Activated T-cell treated with anti-CD3 and anti-CD28 coated beads, Interleukin-2, amount 50 U/mL, for 24 hours (primary cell): ENCODE results near the gene GRID2.

ENCODE experiments used
- DNase-seq: peaks from one replicate; pipeline ENCODE4 v3.0.0-alpha.2; 2020
- H3K27ac Mint-ChIP-seq: 2 replicates; pipeline ENCODE4 v1.8.0; 2020; ENCODE audit warnings: mild to moderate bottlenecking, mixed read lengths
- H3K27me3 Mint-ChIP-seq: 2 replicates; pipeline ENCODE4 v1.8.0; 2020; ENCODE audit warnings: mixed read lengths
- H3K36me3 Mint-ChIP-seq: 2 replicates; pipeline ENCODE4 v1.8.0; 2020; ENCODE audit warnings: low read depth, mixed read lengths
- H3K4me1 Mint-ChIP-seq: 2 replicates; pipeline ENCODE4 v1.8.0; 2020; ENCODE audit warnings: low read depth, mixed read lengths
- H3K4me3 Mint-ChIP-seq: 2 replicates; pipeline ENCODE4 v1.8.0; 2020; ENCODE audit warnings: mild to moderate bottlenecking, moderate library complexity, mixed read lengths
- H3K9me3 Mint-ChIP-seq: 2 replicates; pipeline ENCODE4 v1.8.0; 2020; ENCODE audit warnings: mixed read lengths

Gene GRID2

GRCh38 chr4:92847026-92847425 is 543.3 kb downstream of the GRID2 start:
- no peak overlapping the region for H3K4me3 Mint-ChIP-seq
- H3K4me1 Mint-ChIP-seq: no peaks in the 10 kb centered on the region
- peaks cover 6% of the 10 kb centered on the region for H3K9me3 Mint-ChIP-seq
- H3K36me3 Mint-ChIP-seq: no peaks in the 10 kb centered on the region
- no peak overlapping the region for H3K27ac Mint-ChIP-seq
- H3K27me3 Mint-ChIP-seq: no peaks in the 10 kb centered on the region
- DNase-seq: no peak

DNA sequence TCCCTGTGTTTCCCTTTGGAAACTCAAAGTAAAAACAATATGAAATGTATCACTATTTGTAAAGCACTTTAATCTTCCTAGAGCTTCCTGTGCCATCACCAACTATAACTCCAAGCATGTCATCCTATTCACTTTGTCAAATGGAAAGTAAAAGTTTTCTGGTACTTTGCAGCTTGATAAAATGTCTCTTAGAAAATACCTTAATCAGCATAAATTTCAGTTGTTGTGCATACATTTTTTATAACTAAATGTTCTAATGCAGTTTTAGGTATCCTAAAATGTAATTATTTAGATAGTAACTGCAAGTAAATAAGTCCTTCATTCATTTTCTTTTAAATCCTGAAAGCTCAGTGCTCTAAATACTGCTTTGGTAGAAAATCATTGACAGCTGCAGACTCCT is 558.7 kb downstream of the GRID2 start:
- no peaks in the 10 kb centered on the region for H3K36me3 Mint-ChIP-seq
- H3K27me3 Mint-ChIP-seq: no peaks in the 10 kb centered on the region
- H3K4me1 Mint-ChIP-seq: no peaks in the 10 kb centered on the region
- DNase-seq: no peak
- H3K4me3 Mint-ChIP-seq: no peak overlapping the region
- H3K27ac Mint-ChIP-seq: no peak overlapping the region
- peaks cover 9% of the 10 kb centered on the region for H3K9me3 Mint-ChIP-seq

GRCh38 chr4:92864096-92864495 is 560.3 kb downstream of the GRID2 start:
- H3K4me1 Mint-ChIP-seq: no peaks in the 10 kb centered on the region
- H3K27ac Mint-ChIP-seq: no peak overlapping the region
- H3K36me3 Mint-ChIP-seq: no peaks in the 10 kb centered on the region
- H3K27me3 Mint-ChIP-seq: no peaks in the 10 kb centered on the region
- peaks cover 19% of the 10 kb centered on the region for H3K9me3 Mint-ChIP-seq
- H3K4me3 Mint-ChIP-seq: no peak overlapping the region
- no peak for DNase-seq

DNA sequence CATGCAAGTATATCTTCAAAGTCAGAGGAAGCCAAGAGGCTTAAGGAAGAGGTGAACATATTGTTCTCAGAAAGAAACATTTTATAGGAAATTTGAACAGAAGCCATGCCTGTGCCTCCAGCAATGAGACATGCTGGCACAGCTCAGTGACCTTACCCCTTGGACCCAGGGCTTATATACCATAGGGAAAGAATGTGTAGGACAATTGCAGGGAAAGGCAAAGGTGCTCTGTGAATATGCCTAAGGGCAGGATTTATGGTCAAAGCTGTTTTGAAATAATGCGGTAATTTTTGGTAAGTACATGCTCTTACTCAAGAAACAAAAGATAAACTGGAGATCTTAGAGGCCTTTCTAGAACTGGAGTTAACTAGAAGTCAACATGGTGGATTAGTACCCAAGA is 568.8 kb downstream of the GRID2 start:
- no peaks in the 10 kb centered on the region for H3K36me3 Mint-ChIP-seq
- peaks cover 10% of the 10 kb centered on the region for H3K9me3 Mint-ChIP-seq
- H3K4me1 Mint-ChIP-seq: no peaks in the 10 kb centered on the region
- no peaks in the 10 kb centered on the region for H3K27me3 Mint-ChIP-seq
- DNase-seq: no peak
- no peak overlapping the region for H3K4me3 Mint-ChIP-seq
- H3K27ac Mint-ChIP-seq: no peak overlapping the region

DNA sequence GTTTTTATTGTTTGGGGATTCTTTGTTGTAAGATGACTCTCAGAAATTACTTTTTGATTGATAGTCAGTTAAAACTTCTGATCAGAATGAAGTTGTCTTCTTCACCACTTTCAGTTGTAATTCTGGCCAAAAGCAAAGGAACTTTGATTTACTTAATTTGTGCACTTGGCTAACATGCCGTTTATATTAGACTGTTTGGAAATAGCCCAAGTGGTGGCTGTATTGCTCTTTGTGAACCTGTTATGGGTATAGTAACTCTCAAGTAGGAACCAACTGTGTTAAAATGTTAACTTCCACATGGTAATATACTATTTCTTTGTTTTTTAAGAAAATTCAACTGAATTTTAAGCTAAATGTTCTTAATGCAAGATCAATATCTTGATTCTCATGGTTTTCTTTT is 581.9 kb downstream of the GRID2 start:
- Mint-ChIP-seq H3K4me1 (no peaks in the 10 kb centered on the region), H3K4me3 (no peak overlapping the region), H3K9me3 (peaks cover 14% of the 10 kb centered on the region), H3K27me3 (no peaks in the 10 kb centered on the region), H3K36me3 (no peaks in the 10 kb centered on the region), H3K27ac (no peak overlapping the region)
- DNase-seq: no peak

- peaks cover 2% of the 10 kb centered on the region for H3K9me3 Mint-ChIP-seq
- H3K36me3 Mint-ChIP-seq: no peaks in the 10 kb centered on the region
- H3K27me3 Mint-ChIP-seq: no peaks in the 10 kb centered on the region
- no peak for DNase-seq
- H3K4me3 Mint-ChIP-seq: no peak overlapping the region
- H3K4me1 Mint-ChIP-seq: no peaks in the 10 kb centered on the region
- no peak overlapping the region for H3K27ac Mint-ChIP-seq
Observed at GRCh38 chr4:92952426-92952825, 648.7 kb downstream of the GRID2 start.

GRCh38 chr4:92952897-92953296 is 649.1 kb downstream of the GRID2 start:
- DNase-seq: no peak
- H3K9me3 Mint-ChIP-seq: peaks cover 3% of the 10 kb centered on the region
- no peak overlapping the region for H3K4me3 Mint-ChIP-seq
- H3K27ac Mint-ChIP-seq: no peak overlapping the region
- H3K27me3 Mint-ChIP-seq: no peaks in the 10 kb centered on the region
- no peaks in the 10 kb centered on the region for H3K4me1 Mint-ChIP-seq
- no peaks in the 10 kb centered on the region for H3K36me3 Mint-ChIP-seq

DNA sequence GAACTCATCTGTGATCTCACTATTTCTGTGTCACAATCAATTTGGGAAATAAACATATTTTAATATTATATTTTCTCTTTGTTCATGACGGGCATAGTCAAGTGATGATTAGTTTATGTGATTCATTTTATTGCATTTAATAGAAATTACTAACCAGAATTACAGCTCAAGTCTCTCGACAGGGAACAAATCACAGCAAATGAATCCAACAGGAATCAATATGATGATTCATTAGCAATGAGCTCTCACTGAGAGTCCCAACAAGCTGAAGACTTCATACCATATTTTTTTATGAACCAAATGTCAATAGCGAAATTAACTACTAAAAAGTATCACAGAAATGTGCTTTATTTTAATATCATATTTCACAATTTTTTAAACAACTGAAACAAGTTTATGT is 649.7 kb downstream of the GRID2 start:
- no peak overlapping the region for H3K4me3 Mint-ChIP-seq
- no peaks in the 10 kb centered on the region for H3K27me3 Mint-ChIP-seq
- DNase-seq: no peak
- no peaks in the 10 kb centered on the region for H3K4me1 Mint-ChIP-seq
- no peak overlapping the region for H3K27ac Mint-ChIP-seq
- H3K9me3 Mint-ChIP-seq: peaks cover 7% of the 10 kb centered on the region
- H3K36me3 Mint-ChIP-seq: no peaks in the 10 kb centered on the region

- H3K27me3 Mint-ChIP-seq: no peaks in the 10 kb centered on the region
- peaks cover 34% of the 10 kb centered on the region for H3K9me3 Mint-ChIP-seq
- H3K4me3 Mint-ChIP-seq: no peak overlapping the region
- H3K36me3 Mint-ChIP-seq: no peaks in the 10 kb centered on the region
- H3K4me1 Mint-ChIP-seq: no peaks in the 10 kb centered on the region
- H3K27ac Mint-ChIP-seq: no peak overlapping the region
- no peak for DNase-seq
Observed at GRCh38 chr4:92961881-92962280, 658.1 kb downstream of the GRID2 start.

DNA sequence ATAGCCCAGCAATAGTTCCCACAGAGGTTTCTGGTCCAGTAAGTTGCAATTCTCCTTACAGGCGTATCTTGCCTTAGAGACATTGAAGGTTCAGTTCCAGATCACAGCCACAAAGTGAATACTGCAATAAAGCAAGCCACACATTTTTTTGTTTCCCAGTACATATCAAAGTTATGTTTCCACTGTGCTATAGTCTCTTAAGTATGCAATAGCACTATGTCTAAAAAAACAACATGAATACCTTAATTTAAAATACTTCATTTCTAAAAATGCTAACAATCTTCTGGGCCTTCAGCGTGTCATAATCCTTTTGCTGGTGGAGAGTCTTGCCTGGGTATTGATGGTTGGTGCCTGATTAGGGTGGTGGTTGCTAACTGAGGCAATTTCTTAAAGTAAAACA is 659.1 kb downstream of the GRID2 start:
- peaks cover 31% of the 10 kb centered on the region for H3K9me3 Mint-ChIP-seq
- H3K27me3 Mint-ChIP-seq: no peaks in the 10 kb centered on the region
- no peaks in the 10 kb centered on the region for H3K4me1 Mint-ChIP-seq
- H3K27ac Mint-ChIP-seq: no peak overlapping the region
- DNase-seq: no peak
- no peak overlapping the region for H3K4me3 Mint-ChIP-seq
- H3K36me3 Mint-ChIP-seq: no peaks in the 10 kb centered on the region

DNA sequence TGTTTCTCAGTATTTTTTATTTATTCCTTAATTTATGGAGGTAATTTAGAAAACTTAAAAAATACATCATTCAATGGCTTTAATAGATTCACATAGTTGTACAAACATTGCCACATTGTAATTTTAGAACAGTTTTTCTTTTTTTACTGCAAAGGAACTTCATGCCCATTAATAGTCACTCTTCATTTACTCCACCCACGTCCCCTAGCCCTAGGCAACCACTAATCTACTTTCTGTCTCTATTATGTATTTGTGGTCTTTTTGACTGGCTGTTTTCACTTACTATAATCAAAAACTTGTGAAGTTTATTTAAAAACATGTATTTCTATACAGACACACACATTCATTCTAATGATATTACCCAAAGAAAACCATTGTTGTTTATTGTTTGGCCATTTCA is 664.8 kb downstream of the GRID2 start:
- Mint-ChIP-seq H3K27me3 (no peaks in the 10 kb centered on the region), H3K36me3 (no peaks in the 10 kb centered on the region), H3K27ac (no peak overlapping the region), H3K4me1 (no peaks in the 10 kb centered on the region), H3K9me3 (peaks cover 14% of the 10 kb centered on the region), H3K4me3 (no peak overlapping the region)
- no peak for DNase-seq

DNA sequence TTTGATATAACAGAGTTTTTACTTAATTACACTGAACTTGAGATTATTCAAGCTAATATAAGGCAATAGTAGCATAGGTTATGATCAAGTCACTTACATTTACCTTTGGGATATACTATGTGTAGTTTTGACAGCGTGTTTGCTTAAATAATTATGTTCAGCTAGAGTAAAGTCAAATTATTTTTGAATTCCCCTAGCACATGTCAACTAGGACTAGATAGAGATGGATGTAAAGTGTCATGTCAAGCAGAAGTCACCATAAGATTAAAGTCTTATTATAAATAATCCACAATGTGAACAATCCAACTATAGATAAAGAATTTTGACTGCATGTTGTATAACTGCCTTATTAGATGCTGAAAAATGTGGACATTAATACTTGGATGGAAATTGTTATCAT is 665.2 kb downstream of the GRID2 start:
- DNase-seq: no peak
- H3K27me3 Mint-ChIP-seq: no peaks in the 10 kb centered on the region
- H3K4me3 Mint-ChIP-seq: no peak overlapping the region
- peaks cover 13% of the 10 kb centered on the region for H3K9me3 Mint-ChIP-seq
- H3K36me3 Mint-ChIP-seq: no peaks in the 10 kb centered on the region
- H3K4me1 Mint-ChIP-seq: no peaks in the 10 kb centered on the region
- H3K27ac Mint-ChIP-seq: no peak overlapping the region

DNA sequence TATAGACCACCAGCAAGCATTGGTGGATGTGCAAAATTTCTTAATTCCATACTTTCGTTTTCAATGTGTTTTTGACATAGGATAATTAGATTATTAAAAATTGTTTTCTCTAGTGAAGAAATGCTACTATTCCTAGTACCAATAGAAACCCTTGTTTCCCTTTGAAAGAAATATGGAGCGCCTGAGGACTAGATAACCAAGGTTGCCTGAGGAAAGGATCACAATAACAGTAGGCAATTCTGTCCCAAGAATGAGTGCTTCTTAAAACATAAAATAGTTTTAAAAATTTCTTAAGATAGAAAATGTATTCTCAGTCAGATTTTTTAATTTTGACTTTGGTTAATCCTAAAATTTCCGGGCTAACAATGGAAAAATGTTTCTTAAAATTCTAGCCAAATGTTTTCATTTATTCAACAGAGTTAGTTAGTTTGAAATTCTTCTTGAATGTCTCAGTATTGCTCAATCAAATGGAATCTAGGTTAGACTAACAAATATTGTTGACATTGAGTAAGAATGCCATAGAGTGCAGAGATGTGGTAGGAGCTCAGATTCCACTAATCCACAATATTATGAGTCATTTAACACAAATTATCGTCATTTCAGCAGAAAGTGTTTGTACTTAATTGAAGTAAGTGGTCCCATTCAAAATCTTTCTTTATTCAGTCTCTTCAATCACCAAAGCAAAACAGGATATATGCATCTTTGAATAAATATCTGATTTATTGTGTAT is 666.0 kb downstream of the GRID2 start:
- H3K9me3 Mint-ChIP-seq: peaks cover 13% of the 10 kb centered on the region
- no peak for DNase-seq
- H3K27ac Mint-ChIP-seq: no peak overlapping the region
- no peaks in the 10 kb centered on the region for H3K27me3 Mint-ChIP-seq
- H3K36me3 Mint-ChIP-seq: no peaks in the 10 kb centered on the region
- no peak overlapping the region for H3K4me3 Mint-ChIP-seq
- H3K4me1 Mint-ChIP-seq: no peaks in the 10 kb centered on the region

DNA sequence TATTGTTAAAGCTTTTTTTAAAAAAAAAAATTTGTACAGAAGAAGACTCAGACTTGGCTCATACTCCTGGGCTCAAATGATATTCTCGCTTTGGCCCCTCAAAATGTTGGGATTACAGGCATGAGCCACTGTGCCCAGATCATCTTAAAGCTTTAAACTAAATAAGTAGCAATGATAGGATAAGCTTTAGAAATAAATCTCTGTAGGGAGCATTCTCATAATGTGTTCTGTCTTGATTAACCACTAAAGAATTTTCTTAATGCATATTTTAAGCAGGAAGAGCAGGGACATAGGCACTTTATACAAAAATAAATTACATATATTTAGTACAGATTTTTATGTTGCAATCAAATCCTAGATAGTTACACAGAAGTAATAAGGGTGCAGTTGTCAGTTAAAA is 667.2 kb downstream of the GRID2 start:
- no peaks in the 10 kb centered on the region for H3K27me3 Mint-ChIP-seq
- H3K4me3 Mint-ChIP-seq: no peak overlapping the region
- H3K27ac Mint-ChIP-seq: no peak overlapping the region
- no peaks in the 10 kb centered on the region for H3K36me3 Mint-ChIP-seq
- H3K9me3 Mint-ChIP-seq: peaks cover 7% of the 10 kb centered on the region
- no peaks in the 10 kb centered on the region for H3K4me1 Mint-ChIP-seq
- no peak for DNase-seq

DNA sequence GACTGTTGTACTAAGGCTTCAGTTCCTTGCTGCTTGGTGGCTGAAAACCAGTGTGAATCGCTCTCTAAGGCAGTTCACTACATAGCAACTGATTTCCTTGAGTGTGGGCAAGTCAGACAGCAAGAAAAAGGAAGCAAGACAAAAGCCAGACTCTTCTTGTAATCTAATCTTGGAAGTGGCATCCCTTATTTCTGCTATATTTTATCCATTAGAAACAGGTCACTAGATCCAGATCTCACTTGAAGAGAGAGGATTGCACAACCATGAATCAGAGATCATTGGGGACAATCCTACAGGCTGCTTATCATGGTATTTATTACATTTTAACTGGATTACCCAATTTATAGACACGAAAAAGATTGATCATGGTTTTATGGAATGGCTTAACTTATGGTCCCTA is 684.5 kb downstream of the GRID2 start:
- DNase-seq: no peak
- no peak overlapping the region for H3K4me3 Mint-ChIP-seq
- no peaks in the 10 kb centered on the region for H3K27me3 Mint-ChIP-seq
- H3K27ac Mint-ChIP-seq: no peak overlapping the region
- peaks cover 9% of the 10 kb centered on the region for H3K9me3 Mint-ChIP-seq
- no peaks in the 10 kb centered on the region for H3K36me3 Mint-ChIP-seq
- H3K4me1 Mint-ChIP-seq: no peaks in the 10 kb centered on the region

GRCh38 chr4:92992758-92993157 is 689.0 kb downstream of the GRID2 start:
- H3K27ac Mint-ChIP-seq: no peak overlapping the region

More at GRCh38 chr4:92992758-92993157, 689.0 kb downstream of the GRID2 start:
- H3K9me3 Mint-ChIP-seq: peaks cover 11% of the 10 kb centered on the region
- H3K27me3 Mint-ChIP-seq: no peaks in the 10 kb centered on the region
- H3K4me3 Mint-ChIP-seq: no peak overlapping the region
- H3K36me3 Mint-ChIP-seq: no peaks in the 10 kb centered on the region
- no peaks in the 10 kb centered on the region for H3K4me1 Mint-ChIP-seq
- no peak for DNase-seq
